Bronchial epithelial cell (primary cell): ENCODE measurements around the gene ZNF726. TPM values are rescaled to one million over a fixed set of nuclear protein-coding genes. Genes with fewer than 3 reads are reported as not detected.
A peak's percentile ranks its signal among the peaks of the same experiment; 100 is the strongest.
"Not testable (repeated sequence)": the region's sequence is repeated elsewhere in the genome, so short reads cannot be mapped to it uniquely, and the experiment has no call there.

Source experiments
- DNase-seq: peaks from one replicate; pipeline ENCODE4 v3.0.0-alpha.2; 2010; ENCODE audit warnings: low read depth
- FAIRE-seq: peaks from 2 replicates; lab custom pipeline; 2011; peaks lifted over from hg19 to GRCh38; lab: Jason Lieb, UNC
- H3K27me3 ChIP-seq: 2 replicates; pipeline ENCODE4 v1.5.1; 2011; ENCODE audit warnings: low read length; ENCODE audit not compliant: control insufficient read depth, insufficient read depth
- H3K36me3 ChIP-seq: 2 replicates; pipeline ENCODE4 v1.5.1; 2011; ENCODE audit warnings: low read length; ENCODE audit not compliant: control insufficient read depth, insufficient read depth
- H3K4me3 ChIP-seq: 2 replicates; pipeline ENCODE4 v1.5.1; 2011; ENCODE audit warnings: mild to moderate bottlenecking, low read depth, low read length, control low read depth
- total RNA-seq: library from RNA; depleted of rRNA; stranded (reverse); fragments of >200 nt; gene quantifications from 2 replicates; pipeline ENCODE4 v1.2.1, GENCODE V29; 2014
- TF ChIP-seq, protein P1 (sequence below): IDR thresholded peaks from 2 replicates; pipeline ENCODE4 v1.5.1; 2011; ENCODE audit warnings: mild to moderate bottlenecking, moderate library complexity, low read length, control low read depth, inconsistent platforms; ENCODE audit not compliant: insufficient read depth, severe bottlenecking

The ZNF726 gene
- total RNA-seq, 1 donor from 2014 or later = 0.79 TPM

DNA sequence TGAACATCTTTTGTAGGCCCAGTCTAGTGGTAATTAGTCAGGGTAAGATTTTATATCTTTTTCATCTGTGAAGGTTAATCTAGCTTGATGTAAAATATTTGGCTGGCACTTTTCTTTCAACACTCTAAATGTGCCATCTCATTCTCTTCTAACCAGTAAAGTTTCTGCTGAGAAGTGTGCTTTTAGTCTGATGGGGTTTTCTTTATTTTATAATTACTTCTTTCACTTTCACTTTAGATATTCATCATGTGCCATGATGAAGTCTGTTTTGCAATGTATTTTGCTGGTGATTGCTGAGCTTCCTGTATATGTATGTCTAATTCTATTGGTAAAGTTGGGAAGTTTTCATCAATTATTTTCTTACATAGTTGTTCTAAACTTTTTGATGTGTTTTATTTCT, 31.9 kb downstream of the ZNF726 start:
- H3K27me3 ChIP-seq = no peaks in the 10 kb centered on the region
- H3K4me3 ChIP-seq = no peak overlapping the region
- TF ChIP-seq, protein P1, sequence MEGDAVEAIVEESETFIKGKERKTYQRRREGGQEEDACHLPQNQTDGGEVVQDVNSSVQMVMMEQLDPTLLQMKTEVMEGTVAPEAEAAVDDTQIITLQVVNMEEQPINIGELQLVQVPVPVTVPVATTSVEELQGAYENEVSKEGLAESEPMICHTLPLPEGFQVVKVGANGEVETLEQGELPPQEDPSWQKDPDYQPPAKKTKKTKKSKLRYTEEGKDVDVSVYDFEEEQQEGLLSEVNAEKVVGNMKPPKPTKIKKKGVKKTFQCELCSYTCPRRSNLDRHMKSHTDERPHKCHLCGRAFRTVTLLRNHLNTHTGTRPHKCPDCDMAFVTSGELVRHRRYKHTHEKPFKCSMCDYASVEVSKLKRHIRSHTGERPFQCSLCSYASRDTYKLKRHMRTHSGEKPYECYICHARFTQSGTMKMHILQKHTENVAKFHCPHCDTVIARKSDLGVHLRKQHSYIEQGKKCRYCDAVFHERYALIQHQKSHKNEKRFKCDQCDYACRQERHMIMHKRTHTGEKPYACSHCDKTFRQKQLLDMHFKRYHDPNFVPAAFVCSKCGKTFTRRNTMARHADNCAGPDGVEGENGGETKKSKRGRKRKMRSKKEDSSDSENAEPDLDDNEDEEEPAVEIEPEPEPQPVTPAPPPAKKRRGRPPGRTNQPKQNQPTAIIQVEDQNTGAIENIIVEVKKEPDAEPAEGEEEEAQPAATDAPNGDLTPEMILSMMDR = no peak
- no peak for DNase-seq
- H3K36me3 ChIP-seq = no peaks in the 10 kb centered on the region
- no peak for FAIRE-seq

DNA sequence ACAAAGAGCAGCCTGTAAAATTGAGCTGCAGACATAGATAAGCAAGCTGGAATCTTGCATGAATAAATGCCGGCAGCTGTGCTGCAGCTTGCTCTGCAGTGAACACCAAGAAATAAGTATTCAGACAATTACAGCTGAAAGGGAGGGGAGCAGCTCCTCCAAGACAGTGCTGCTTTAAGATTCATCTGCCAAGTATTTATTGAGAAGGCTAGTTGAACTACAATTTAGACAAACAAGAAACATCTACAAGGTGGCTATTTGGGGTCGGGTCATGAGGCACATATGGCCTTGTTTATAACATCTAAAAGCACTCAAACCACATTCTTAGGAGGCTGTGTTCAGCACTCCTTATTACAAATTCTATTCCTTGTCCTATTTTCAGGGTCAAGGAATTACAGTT, 34.9 kb downstream of the ZNF726 start:
- TF ChIP-seq, protein P1 = no peak
- no peaks in the 10 kb centered on the region for H3K27me3 ChIP-seq
- H3K4me3 ChIP-seq = no peak overlapping the region
- FAIRE-seq (no peak), DNase-seq (no peak)
- no peaks in the 10 kb centered on the region for H3K36me3 ChIP-seq

DNA sequence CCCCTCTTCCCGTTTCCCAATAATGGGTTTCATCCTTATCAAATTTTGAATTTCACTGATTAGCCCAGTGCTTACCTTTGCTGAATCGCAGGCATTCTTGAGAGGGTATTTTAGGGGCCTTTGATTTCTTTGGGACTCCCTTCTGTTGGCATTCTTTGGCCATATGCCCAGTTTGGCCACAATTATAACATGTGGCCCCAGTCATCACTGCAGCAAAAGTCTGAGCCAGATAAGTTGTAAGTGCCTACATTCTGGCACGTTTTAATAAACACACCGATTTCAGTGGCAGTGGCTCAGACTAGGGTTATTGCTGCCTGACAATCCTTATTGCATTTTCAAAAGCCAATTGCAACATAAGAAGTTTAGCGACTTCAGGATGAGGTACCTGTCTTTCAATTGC, 41.4 kb downstream of the ZNF726 start:
- FAIRE-seq = no peak

DNA sequence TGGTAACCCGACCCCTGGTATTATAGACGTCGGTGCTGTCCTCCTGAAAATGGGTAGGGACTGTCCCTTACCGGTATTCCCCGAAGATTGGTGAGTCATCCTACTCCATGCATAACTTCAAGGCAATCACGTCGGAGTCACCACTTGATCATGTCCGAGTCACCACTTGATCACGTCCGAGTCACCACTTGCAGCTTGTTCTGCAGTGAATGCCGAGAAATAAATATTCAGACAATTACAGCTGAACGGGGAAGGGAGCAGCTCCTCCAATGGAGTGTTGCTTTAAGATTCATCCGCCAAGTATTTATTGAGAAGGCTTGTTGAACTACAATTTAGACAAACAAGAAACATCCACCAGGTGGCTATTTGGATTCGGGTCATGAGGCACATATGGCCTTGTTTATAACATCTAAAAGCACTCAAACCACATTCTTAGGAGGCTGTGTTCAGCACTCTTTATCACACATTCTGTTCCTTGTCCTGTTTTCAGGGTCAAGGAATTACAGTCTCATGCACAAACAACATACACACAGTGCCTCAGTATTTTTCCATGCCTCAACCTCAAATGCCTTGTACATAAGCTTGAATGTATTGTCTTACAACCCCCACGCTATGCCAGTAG, 43.1 kb downstream of the ZNF726 start:
- H3K27me3 ChIP-seq = no peaks in the 10 kb centered on the region
- no peaks in the 10 kb centered on the region for H3K36me3 ChIP-seq
- TF ChIP-seq, protein P1 = no peak
- DNase-seq (peak; percentile 90), FAIRE-seq (no peak)
- H3K4me3 ChIP-seq = no peak overlapping the region

More for the DNA sequence above, 41.4 kb downstream of the ZNF726 start:
- no peak for DNase-seq
- TF ChIP-seq, protein P1 = no peak
- Histone ChIP-seq H3K27me3 (no peaks in the 10 kb centered on the region), H3K4me3 (no peak overlapping the region), H3K36me3 (no peaks in the 10 kb centered on the region)

DNA sequence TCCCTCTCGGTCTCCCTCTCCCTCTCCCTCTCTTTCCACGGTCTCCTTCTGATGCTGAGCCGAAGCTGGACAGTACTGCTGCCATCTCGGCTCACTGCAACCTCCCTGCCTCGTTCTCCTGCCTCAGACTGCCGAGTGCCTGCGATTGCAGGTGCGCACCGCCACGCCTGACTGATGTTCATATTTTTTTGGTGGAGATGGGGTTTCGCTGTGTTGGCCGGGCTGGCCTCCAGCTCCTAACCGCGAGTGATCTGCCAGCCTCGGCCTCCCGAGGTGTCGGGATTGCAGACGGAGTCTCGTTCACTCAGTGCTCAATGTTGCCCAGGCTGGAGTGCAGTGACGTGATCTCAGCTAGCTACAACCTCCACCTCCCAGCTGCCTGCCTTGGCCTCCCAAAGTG, 48.7 kb downstream of the ZNF726 start:
- FAIRE-seq, H3K4me3 ChIP-seq, H3K27me3 ChIP-seq, DNase-seq, H3K36me3 ChIP-seq: not testable (repeated sequence)

- not testable (repeated sequence) for H3K36me3 ChIP-seq, DNase-seq, H3K27me3 ChIP-seq, H3K4me3 ChIP-seq, FAIRE-seq
These were observed 49.2 kb downstream of the ZNF726 start for GRCh38 chr19:23963881-23964280.

DNA sequence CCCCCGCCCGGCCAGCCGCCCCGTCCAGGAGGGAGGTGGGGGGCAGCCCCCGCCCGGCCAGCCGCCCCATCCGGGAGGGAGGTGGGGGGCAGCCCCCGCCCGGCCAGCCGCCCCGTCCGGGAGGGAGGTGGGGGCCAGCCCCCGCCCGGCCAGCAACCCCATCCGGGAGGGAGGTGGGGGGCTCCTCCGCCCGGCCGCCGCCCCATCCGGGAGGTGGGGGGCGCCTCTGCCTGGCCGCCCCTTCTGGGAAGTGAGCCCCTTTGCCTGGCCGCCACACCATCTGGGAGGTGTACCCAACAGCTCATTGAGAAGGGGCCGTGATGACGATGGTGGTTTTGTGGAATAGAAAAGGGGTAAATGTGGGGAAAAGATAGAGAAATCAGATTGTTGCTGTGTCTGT, 49.6 kb downstream of the ZNF726 start:
- not testable (repeated sequence) for DNase-seq, FAIRE-seq, H3K36me3 ChIP-seq, H3K4me3 ChIP-seq, H3K27me3 ChIP-seq
